ENCODE results near the gene CCDC91. TPM values are rescaled to one million over a fixed set of nuclear protein-coding genes. Genes with fewer than 3 reads are reported as not detected.

CCDC91 gene
- polyA plus RNA-seq, 3 donors: 6.3 to 18.1 (median 15.6) TPM

GRCh38 chr12:28500373-28501024 lies 310.2 kb downstream of the CCDC91 start:
- intact Hi-C loops (cut with micrococcal nuclease): no loop called here
- peaks cover 3 to 8% (median 5%) of the 10 kb centered on the region in 7 donors for H3K9me3 Mint-ChIP-seq
- H3K4me1 Mint-ChIP-seq: peaks cover 3% of the 10 kb centered on the region
- no peak overlapping the region for H3K27ac ChIP-seq (ENCODE audit: low read depth in 1 of 2, low read length in 2 of 2)
- no peaks in the 10 kb centered on the region for H4K20me1 ChIP-seq (ENCODE audit: insufficient read depth, low read length)
- no peaks in the 10 kb centered on the region for H3K36me3 ChIP-seq (replicated peaks in 1 of 2; ENCODE audit: control insufficient read depth in 1 of 2, insufficient read depth in 2 of 2, low read length in 2 of 2)
- no peaks in the 10 kb centered on the region for H3K27me3 ChIP-seq (ENCODE audit: control insufficient read depth in 2 of 2, insufficient read depth in 2 of 2, low read length in 2 of 2)
- no peak overlapping the region for H3K4me3 Mint-ChIP-seq
- WGBS (ENCODE audit: insufficient coverage): no CpG with 5 or more reads among the region's 1 CpG
- DNase-seq: no peak
- H3K4me2 ChIP-seq (replicated peaks; ENCODE audit: extremely low read depth, low read length, poor library complexity, severe bottlenecking): no peak overlapping the region
- no peak for TF ChIP-seq CTCF (IDR thresholded peaks at IDR 0.05)
- H3K36me3 Mint-ChIP-seq: peaks cover 7 to 11% of the 10 kb centered on the region in 2 donors
- H3K4me1 ChIP-seq (ENCODE audit: control insufficient read depth in 1 of 2, insufficient read depth in 2 of 2, low read length in 2 of 2): no peaks in the 10 kb centered on the region
- H3K9ac ChIP-seq (ENCODE audit: insufficient read depth, low read length, poor library complexity, severe bottlenecking): no peak overlapping the region
- H2AFZ ChIP-seq (ENCODE audit: insufficient read depth, low read depth, low read length, poor library complexity, severe bottlenecking): no peak overlapping the region
- no peaks in the 10 kb centered on the region for H3K79me2 ChIP-seq (ENCODE audit: insufficient read depth, low read length)
- no peaks in the 10 kb centered on the region for H3K27me3 Mint-ChIP-seq (ENCODE audit: low read depth in 3 of 3)
- no peaks in the 10 kb centered on the region for H3K9me3 ChIP-seq (replicated peaks in 1 of 2; ENCODE audit: control insufficient read depth in 1 of 2, insufficient read depth in 1 of 2, low read length in 2 of 2)
- no peak overlapping the region for H3K4me3 ChIP-seq (replicated peaks in 1 of 3; ENCODE audit: low read depth in 2 of 3, low read length in 3 of 3)
- no peak overlapping the region for H3K27ac Mint-ChIP-seq

- Histone ChIP-seq H4K20me1 (ENCODE audit: insufficient read depth, low read length) (no peaks in the 10 kb centered on the region), H3K79me2 (ENCODE audit: insufficient read depth, low read length) (no peaks in the 10 kb centered on the region), H2AFZ (ENCODE audit: insufficient read depth, low read depth, low read length, poor library complexity, severe bottlenecking) (no peak overlapping the region), H3K9me3 (replicated peaks in 1 of 2; ENCODE audit: control insufficient read depth in 1 of 2, insufficient read depth in 1 of 2, low read length in 2 of 2) (no peaks in the 10 kb centered on the region), H3K4me1 (ENCODE audit: control insufficient read depth in 1 of 2, insufficient read depth in 2 of 2, low read length in 2 of 2) (no peaks in the 10 kb centered on the region), H3K4me3 (replicated peaks in 1 of 3; ENCODE audit: low read depth in 2 of 3, low read length in 3 of 3) (no peak overlapping the region), H3K4me2 (replicated peaks; ENCODE audit: extremely low read depth, low read length, poor library complexity, severe bottlenecking) (no peak overlapping the region), H3K27me3 (ENCODE audit: control insufficient read depth in 2 of 2, insufficient read depth in 2 of 2, low read length in 2 of 2) (no peaks in the 10 kb centered on the region), H3K27ac (ENCODE audit: low read depth in 1 of 2, low read length in 2 of 2) (no peak overlapping the region), H3K36me3 (replicated peaks in 1 of 2; ENCODE audit: control insufficient read depth in 1 of 2, insufficient read depth in 2 of 2, low read length in 2 of 2) (no peaks in the 10 kb centered on the region), H3K9ac (ENCODE audit: insufficient read depth, low read length, poor library complexity, severe bottlenecking) (no peak overlapping the region)
- DNase-seq: no peak
- Mint-ChIP-seq H3K27me3 (ENCODE audit: low read depth in 3 of 3) (no peaks in the 10 kb centered on the region), H3K27ac (no peak overlapping the region), H3K4me3 (no peak overlapping the region), H3K9me3 (peaks cover 0 to 13% (median 7%) of the 10 kb centered on the region in 7 donors), H3K4me1 (no peaks in the 10 kb centered on the region), H3K36me3 (peaks cover 4% of the 10 kb centered on the region in 2 donors)
- no peak for TF ChIP-seq CTCF (IDR thresholded peaks at IDR 0.05)
- intact Hi-C loops (cut with micrococcal nuclease): no loop called here
Observed at GRCh38 chr12:28506271-28506670, 316.0 kb downstream of the CCDC91 start.

All from CD14-positive monocyte (primary cell).